IMR-90 (cell line): ENCODE measurements around the gene HRH3.

Source experiments
- CEBPB ChIP-seq: IDR thresholded peaks from 2 replicates; pipeline ENCODE4 v1.6.1; 2012; ENCODE audit warnings: low read depth, low read length, improper control_type of control experiment
- CHD1 ChIP-seq: IDR thresholded peaks from 2 replicates; pipeline ENCODE4 v1.6.1; 2012; ENCODE audit warnings: low read depth, low read length, improper control_type of control experiment
- CTCF ChIP-seq: conservative IDR thresholded peaks from 2 replicates; pipeline ENCODE4 v1.5.1; 2012; ENCODE audit warnings: mild to moderate bottlenecking, low read depth, low read length, improper control_type of control experiment
- MXI1 ChIP-seq: IDR thresholded peaks from 2 replicates; pipeline ENCODE4 v1.6.1; 2012; ENCODE audit warnings: low read depth, mild to moderate bottlenecking, low read length, moderate library complexity, borderline replicate concordance
- NFE2L2 ChIP-seq: fragments of 150-350 bp; IDR thresholded peaks from 2 replicates; pipeline ENCODE4 v1.6.1; 2016; ENCODE audit warnings: low read depth, mild to moderate bottlenecking, low read length
- POLR2A ChIP-seq: IDR thresholded peaks from 2 replicates; pipeline ENCODE4 v1.6.1; 2012; ENCODE audit warnings: mild to moderate bottlenecking, low read depth, low read length
- RCOR1 ChIP-seq: IDR thresholded peaks from 2 replicates; pipeline ENCODE4 v1.6.1; 2012; ENCODE audit warnings: mild to moderate bottlenecking, low read length, improper control_type of control experiment; ENCODE audit not compliant: insufficient replicate concordance
- RFX5 ChIP-seq: IDR thresholded peaks from 2 replicates; pipeline ENCODE4 v1.8.0; 2012; ENCODE audit warnings: low read depth, mild to moderate bottlenecking, low read length, moderate library complexity
- USF2 ChIP-seq: fragments of 150-350 bp; IDR thresholded peaks from 2 replicates; pipeline ENCODE4 v1.6.1; 2017; ENCODE audit warnings: mild to moderate bottlenecking, antibody characterized with exemption, low read length, low read depth

- TF ChIP-seq CTCF (no peak), CEBPB (no peak), CHD1 (no peak), USF2 (no peak), POLR2A (no peak), RCOR1 (no peak), MXI1 (no peak), NFE2L2 (no peak), RFX5 (no peak)
These were observed 52.6 kb downstream of the HRH3 start for GRCh38 chr20:62167474-62167873.
